CD4-positive, CD25-positive, alpha-beta regulatory T cell (primary cell): ENCODE results near the gene CTAG2. TPM values are rescaled to one million over a fixed set of nuclear protein-coding genes. Genes with fewer than 3 reads are reported as not detected.
"Not testable (repeated sequence)": the region's sequence is repeated elsewhere in the genome, so short reads cannot be mapped to it uniquely, and the experiment has no call there.

Experiments used
- ATAC-seq, 2 donors: fragments of 150-1000 bp; cut with Tn5 transposase; one replicate each; pipeline ENCODE4 v1.10.0; 2021; ENCODE audit warnings: low read depth in 2 of 2, moderate number of reproducible peaks in 2 of 2, moderate library complexity in 1 of 2
- DNase-seq, 3 donors: peaks; one replicate each; pipeline versions ENCODE4 v3.0.0 to v3.0.0-alpha.2; 2012 to 2022; ENCODE audit warnings: mixed read lengths in 1 of 3
- H3K27ac ChIP-seq: one replicate; pipeline ENCODE4 v1.7.0; 2013; ENCODE audit warnings: mild to moderate bottlenecking, low read length; ENCODE audit not compliant: insufficient read depth, poor library complexity, severe bottlenecking
- H3K27me3 ChIP-seq: one replicate; pipeline ENCODE4 v1.7.0; 2013; ENCODE audit warnings: low read length; ENCODE audit not compliant: control insufficient read depth, insufficient read depth
- H3K36me3 ChIP-seq: one replicate; pipeline ENCODE4 v1.7.0; 2013; ENCODE audit warnings: mild to moderate bottlenecking, low read length, moderate library complexity; ENCODE audit not compliant: control insufficient read depth, insufficient read depth
- H3K4me1 ChIP-seq: 2 replicates; pipeline ENCODE4 v1.7.0; 2013; ENCODE audit warnings: mild to moderate bottlenecking, low read length; ENCODE audit not compliant: insufficient read depth, control insufficient read depth, poor library complexity, severe bottlenecking
- H3K4me3 ChIP-seq: one replicate; pipeline ENCODE4 v1.7.0; 2013; ENCODE audit warnings: low read depth, mild to moderate bottlenecking, low read length, moderate library complexity
- H3K9me3 ChIP-seq, 2 experiments: 1 replicate in 1 of 2; 2 replicates in 1 of 2; pipeline ENCODE4 v1.7.0; 2013; ENCODE audit warnings: low read length in 2 of 2, mild to moderate bottlenecking in 1 of 2, moderate library complexity in 1 of 2; ENCODE audit not compliant: control insufficient read depth in 2 of 2
- H3K27ac Mint-ChIP-seq, 3 donors: one replicate each; pipeline ENCODE4 v1.8.0; 2020 to 2022; ENCODE audit warnings: mild to moderate bottlenecking in 3 of 3, mixed read lengths in 3 of 3, moderate library complexity in 2 of 3
- H3K27me3 Mint-ChIP-seq: one replicate; pipeline ENCODE4 v1.8.0; 2022; ENCODE audit warnings: mild to moderate bottlenecking, mixed read lengths
- H3K36me3 Mint-ChIP-seq: one replicate; pipeline ENCODE4 v1.8.0; 2020; ENCODE audit warnings: mixed read lengths
- H3K4me1 Mint-ChIP-seq, 4 donors: one replicate each; pipeline ENCODE4 v1.8.0; 2020 to 2022; ENCODE audit warnings: mixed read lengths in 4 of 4, mild to moderate bottlenecking in 1 of 4
- H3K4me3 Mint-ChIP-seq, 4 donors: one replicate each; pipeline ENCODE4 v1.8.0; 2020 to 2022; ENCODE audit warnings: mild to moderate bottlenecking in 4 of 4, mixed read lengths in 4 of 4, moderate library complexity in 3 of 4
- H3K9me3 Mint-ChIP-seq, 7 donors: one replicate each; pipeline ENCODE4 v1.8.0; 2020 to 2022; ENCODE audit warnings: mixed read lengths in 7 of 7, mild to moderate bottlenecking in 3 of 7, moderate library complexity in 2 of 7
- polyA plus RNA-seq, 4 donors: library from polyadenylated mRNA; unstranded; fragments of 300-500 nt; fragmentation: Illumina TruSeq; gene quantifications; one replicate each; pipeline ENCODE4 v1.2.3, GENCODE V29; 2021
- total RNA-seq: library from RNA; stranded (reverse); gene quantifications from one replicate; pipeline ENCODE4 v1.2.3, GENCODE V29; 2022

CTAG2 gene
- total RNA-seq (not detected), polyA plus RNA-seq (not detected)

GRCh38 chrX:154653413-154653812 is at the start of gene CTAG2:
CTAG2 (minus strand) TSS chrX:154653579; CDS start chrX:154653515, 64 bp downstream.
- H3K9me3 ChIP-seq, H3K4me1 ChIP-seq, H3K36me3 Mint-ChIP-seq, H3K9me3 Mint-ChIP-seq, H3K4me3 ChIP-seq, H3K4me3 Mint-ChIP-seq, H3K27me3 ChIP-seq, H3K27ac ChIP-seq, ATAC-seq, H3K27me3 Mint-ChIP-seq, DNase-seq, H3K4me1 Mint-ChIP-seq, H3K27ac Mint-ChIP-seq, H3K36me3 ChIP-seq: not testable (repeated sequence)

GRCh38 chrX:154698630-154699248 is 45.4 kb upstream of the CTAG2 start:
- H3K27me3 ChIP-seq, result no peaks in the 10 kb centered on the region
- no peak overlapping the region for H3K4me3 ChIP-seq
- H3K27ac ChIP-seq, result no peak overlapping the region
- ATAC-seq (no peak), DNase-seq (no peak)
- H3K9me3 ChIP-seq, result no peaks in the 10 kb centered on the region
- no peaks in the 10 kb centered on the region for H3K27me3 Mint-ChIP-seq
- H3K4me1 Mint-ChIP-seq, result no peaks in the 10 kb centered on the region
- H3K36me3 Mint-ChIP-seq, result peaks cover 10% of the 10 kb centered on the region
- no peak overlapping the region for H3K27ac Mint-ChIP-seq
- H3K36me3 ChIP-seq, result no peaks in the 10 kb centered on the region
- H3K4me1 ChIP-seq, result no peaks in the 10 kb centered on the region
- H3K9me3 Mint-ChIP-seq, result no peaks in the 10 kb centered on the region
- no peak overlapping the region for H3K4me3 Mint-ChIP-seq

GRCh38 chrX:154696676-154697045 is 43.3 kb upstream of the CTAG2 start:
- Mint-ChIP-seq H3K4me3 (no peak overlapping the region), H3K9me3 (no peaks in the 10 kb centered on the region), H3K27me3 (no peaks in the 10 kb centered on the region), H3K4me1 (peaks cover 0 to 7% (median 3%) of the 10 kb centered on the region in 4 donors), H3K36me3 (peaks cover 10% of the 10 kb centered on the region), H3K27ac (no peak overlapping the region)
- DNase-seq (no peak), ATAC-seq (no peak)
- Histone ChIP-seq H3K4me3 (no peak overlapping the region), H3K9me3 (no peaks in the 10 kb centered on the region), H3K4me1 (no peaks in the 10 kb centered on the region), H3K36me3 (no peaks in the 10 kb centered on the region), H3K27ac (no peak overlapping the region), H3K27me3 (no peaks in the 10 kb centered on the region)

GRCh38 chrX:154695911-154696675 is 42.7 kb upstream of the CTAG2 start:
- no peak overlapping the region for H3K27ac ChIP-seq
- no peaks in the 10 kb centered on the region for H3K9me3 ChIP-seq
- Mint-ChIP-seq H3K36me3 (peaks cover 10% of the 10 kb centered on the region), H3K27ac (no peak overlapping the region), H3K4me1 (peaks cover 0 to 7% (median 3%) of the 10 kb centered on the region in 4 donors), H3K27me3 (no peaks in the 10 kb centered on the region), H3K9me3 (no peaks in the 10 kb centered on the region), H3K4me3 (no peak overlapping the region)
- ATAC-seq (no peak), DNase-seq (no peak)
- no peaks in the 10 kb centered on the region for H3K27me3 ChIP-seq
- no peak overlapping the region for H3K4me3 ChIP-seq
- H3K4me1 ChIP-seq, result no peaks in the 10 kb centered on the region
- no peaks in the 10 kb centered on the region for H3K36me3 ChIP-seq

GRCh38 chrX:154693394-154693793 is 40.0 kb upstream of the CTAG2 start:
- Mint-ChIP-seq H3K9me3 (no peaks in the 10 kb centered on the region), H3K4me3 (no peak overlapping the region), H3K27me3 (no peaks in the 10 kb centered on the region), H3K36me3 (peaks cover 4% of the 10 kb centered on the region), H3K4me1 (peaks cover 0 to 7% (median 3%) of the 10 kb centered on the region in 4 donors), H3K27ac (no peak overlapping the region)
- ATAC-seq (no peak), DNase-seq (peak in 1 of 3 donors; percentile 12)
- H3K27ac ChIP-seq, result no peak overlapping the region
- H3K4me3 ChIP-seq, result no peak overlapping the region
- no peaks in the 10 kb centered on the region for H3K9me3 ChIP-seq
- H3K4me1 ChIP-seq, result no peaks in the 10 kb centered on the region
- no peaks in the 10 kb centered on the region for H3K27me3 ChIP-seq
- no peaks in the 10 kb centered on the region for H3K36me3 ChIP-seq

GRCh38 chrX:154690438-154690837 is 37.1 kb upstream of the CTAG2 start:
- H3K4me3 ChIP-seq, H3K9me3 Mint-ChIP-seq, H3K4me1 ChIP-seq, H3K4me3 Mint-ChIP-seq, DNase-seq, H3K27me3 ChIP-seq, ATAC-seq, H3K36me3 Mint-ChIP-seq, H3K9me3 ChIP-seq, H3K36me3 ChIP-seq, H3K27me3 Mint-ChIP-seq, H3K27ac ChIP-seq, H3K4me1 Mint-ChIP-seq, H3K27ac Mint-ChIP-seq: not testable (repeated sequence)

GRCh38 chrX:154672084-154672483 is 18.7 kb upstream of the CTAG2 start:
- H3K36me3 ChIP-seq, H3K4me3 ChIP-seq, ATAC-seq, H3K36me3 Mint-ChIP-seq, H3K27me3 ChIP-seq, H3K27ac Mint-ChIP-seq, H3K4me1 ChIP-seq, H3K4me1 Mint-ChIP-seq, DNase-seq, H3K27ac ChIP-seq, H3K4me3 Mint-ChIP-seq, H3K9me3 ChIP-seq: not testable (repeated sequence)
- Mint-ChIP-seq H3K27me3 (peaks cover 17% of the 10 kb centered on the region), H3K9me3 (peaks cover 1 to 20% (median 11%) of the 10 kb centered on the region in 7 donors)

- not testable (repeated sequence) for H3K4me1 ChIP-seq, H3K4me1 Mint-ChIP-seq, H3K4me3 ChIP-seq, H3K4me3 Mint-ChIP-seq, H3K36me3 Mint-ChIP-seq, H3K27ac ChIP-seq, H3K27me3 ChIP-seq, H3K27ac Mint-ChIP-seq, H3K36me3 ChIP-seq, ATAC-seq, H3K9me3 ChIP-seq
- peak in 1 of 3 donors; percentile 42 for DNase-seq
- Mint-ChIP-seq H3K9me3 (peaks cover 1 to 23% (median 11%) of the 10 kb centered on the region in 7 donors), H3K27me3 (peaks cover 21% of the 10 kb centered on the region)
These were observed 17.5 kb upstream of the CTAG2 start for GRCh38 chrX:154670848-154671247.
